Stimulated activated CD8-positive, alpha-beta memory T cell treated with anti-CD3 and anti-CD28 coated beads, Interleukin-12 subunit alpha, Interleukin-12 subunit beta, amount 100 ng/mL, for 4 hours (primary cell): ENCODE data around the gene TMEM178A.

Experiments used
- DNase-seq: peaks from one replicate; pipeline ENCODE4 v3.0.0-alpha.2; 2020; ENCODE audit warnings: low read depth

Gene TMEM178A

DNA sequence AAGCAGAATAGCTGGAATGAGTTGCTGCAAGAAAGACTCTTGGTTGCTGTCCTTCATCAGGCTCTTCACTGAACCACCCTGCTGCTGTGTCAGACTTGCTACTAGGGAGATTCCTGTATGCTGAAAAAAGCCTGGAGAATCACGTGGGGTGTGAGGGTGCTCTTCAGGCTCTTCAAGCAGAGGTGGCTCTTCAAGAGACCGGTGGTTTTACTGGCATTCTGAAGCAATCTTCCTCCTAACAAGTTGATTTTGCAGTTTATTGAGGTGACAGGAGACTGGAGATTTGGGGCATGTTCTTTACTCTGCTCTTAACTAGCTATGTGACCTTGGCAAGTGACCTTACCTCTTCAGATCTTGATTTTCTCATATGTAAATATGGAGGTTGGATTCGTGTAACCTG is 14.1 kb downstream of the TMEM178A start:
- no peak for DNase-seq

DNA sequence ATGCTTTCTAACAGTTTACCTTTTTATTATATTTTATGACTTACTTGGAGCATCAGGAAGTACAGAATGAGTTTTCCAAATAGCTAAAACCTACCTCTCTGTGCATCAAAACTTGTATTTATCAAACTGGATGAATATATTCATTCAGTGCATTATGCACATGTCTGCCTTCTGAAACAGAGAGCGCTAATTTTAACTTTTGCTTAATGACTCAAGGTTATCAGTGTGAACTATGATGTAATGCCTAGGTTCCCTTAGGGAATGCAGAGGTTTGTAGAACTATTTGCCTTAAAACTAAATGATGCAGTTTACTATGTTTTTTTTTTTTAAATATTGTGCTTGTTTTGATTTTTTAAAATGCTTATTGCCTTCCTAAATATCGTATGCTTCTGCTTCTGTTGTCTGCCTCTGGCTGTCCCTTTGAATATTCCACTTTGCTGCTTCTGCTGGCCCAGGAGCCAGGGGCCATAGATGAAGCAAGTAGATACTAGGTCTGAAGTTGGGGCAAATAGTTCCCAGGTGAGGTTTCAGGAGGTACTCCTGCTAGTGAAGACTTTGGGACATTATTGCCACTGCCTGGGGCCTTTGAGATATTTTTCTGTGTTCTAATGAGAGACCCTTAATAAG is 16.5 kb downstream of the TMEM178A start:
- DNase-seq: no peak

DNA sequence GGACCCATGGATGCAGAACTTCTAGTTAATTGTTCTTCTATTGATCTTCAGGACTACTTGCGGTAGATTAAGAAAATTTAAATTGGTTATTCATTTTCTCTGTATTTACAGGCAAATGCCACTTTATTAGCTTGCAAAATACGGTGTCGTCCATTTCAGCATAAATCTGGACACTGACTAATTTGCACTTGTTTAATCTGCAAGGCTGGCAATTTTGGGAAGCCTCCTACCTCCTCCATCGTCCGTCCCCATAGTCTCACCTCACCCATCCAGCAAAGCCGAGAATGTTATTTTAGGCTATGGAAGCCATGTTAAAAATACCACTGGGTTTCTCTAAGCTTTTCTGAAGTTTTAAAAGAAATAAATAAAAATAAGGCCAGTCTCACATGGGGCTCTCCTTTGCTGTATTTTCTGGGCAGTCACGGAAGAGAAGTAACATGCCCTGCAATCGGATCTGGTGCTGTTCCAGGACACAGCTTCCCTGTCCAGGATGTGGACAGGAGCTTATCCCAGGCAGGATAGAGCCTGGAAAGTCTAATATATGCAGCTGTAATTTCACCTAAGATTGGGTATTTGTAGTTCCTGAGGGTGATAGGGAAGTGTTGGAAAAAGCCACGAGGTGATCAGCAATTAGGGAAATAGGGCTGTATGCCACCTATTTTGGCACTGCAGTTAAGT is 17.4 kb downstream of the TMEM178A start:
- no peak for DNase-seq

DNA sequence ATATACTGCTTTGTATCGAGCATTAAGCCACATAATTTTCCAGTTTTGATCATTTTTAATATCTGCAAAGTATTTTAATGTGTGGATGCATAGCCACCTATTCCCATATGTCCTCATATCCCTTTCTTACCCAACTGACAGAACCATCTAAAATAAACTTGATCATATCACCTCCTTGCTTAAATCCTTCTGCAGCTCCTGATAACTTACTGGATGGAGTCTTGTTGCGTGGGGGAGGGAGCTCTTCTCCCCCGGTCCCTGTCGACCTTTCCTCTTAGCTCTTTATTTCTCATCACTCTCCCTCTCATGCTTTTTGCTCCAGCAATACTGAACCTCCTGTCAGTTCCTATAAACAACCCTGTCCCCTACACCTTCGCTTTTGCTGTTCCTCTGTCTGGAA is 18.7 kb downstream of the TMEM178A start:
- DNase-seq: no peak

DNA sequence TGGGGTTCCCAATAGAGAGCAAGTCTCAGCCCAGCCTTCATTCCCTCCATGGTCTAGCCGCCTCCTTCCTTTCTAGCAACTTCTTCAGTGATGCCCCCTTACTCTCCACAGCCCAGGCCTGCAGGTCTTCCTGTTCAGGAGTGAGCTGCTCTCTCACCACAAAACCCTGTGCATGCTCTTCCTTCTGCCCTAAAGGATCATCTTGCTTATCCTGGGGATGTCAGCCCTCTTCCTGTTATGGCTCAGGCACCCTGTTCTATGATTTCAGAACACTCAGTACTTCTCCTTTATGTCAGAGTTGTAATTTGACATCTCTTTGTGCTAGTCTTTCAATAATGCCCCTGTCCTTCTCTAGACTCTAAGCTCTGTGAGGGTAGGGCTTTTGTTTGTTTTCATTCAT is 19.4 kb downstream of the TMEM178A start:
- no peak for DNase-seq

DNA sequence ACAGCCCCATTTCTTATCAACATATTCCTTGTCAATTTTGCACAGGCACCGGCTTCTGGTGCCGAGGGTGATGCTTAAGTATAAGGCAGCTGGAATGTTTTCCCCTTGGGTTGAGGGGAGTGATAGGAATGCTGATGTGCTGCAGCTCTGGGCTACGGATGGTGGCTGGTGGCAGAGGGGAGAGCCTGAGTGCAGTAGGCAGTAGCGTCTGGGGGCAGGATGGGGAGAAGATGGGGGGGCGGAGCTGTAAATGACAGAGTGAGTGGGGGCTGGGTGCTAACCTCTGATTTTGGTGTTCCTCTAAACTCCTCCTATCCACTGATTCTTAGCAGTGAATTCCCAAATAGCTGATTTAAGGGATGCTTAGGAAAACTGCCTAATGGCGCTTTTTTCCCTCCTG is 20.7 kb downstream of the TMEM178A start:
- no peak for DNase-seq

DNA sequence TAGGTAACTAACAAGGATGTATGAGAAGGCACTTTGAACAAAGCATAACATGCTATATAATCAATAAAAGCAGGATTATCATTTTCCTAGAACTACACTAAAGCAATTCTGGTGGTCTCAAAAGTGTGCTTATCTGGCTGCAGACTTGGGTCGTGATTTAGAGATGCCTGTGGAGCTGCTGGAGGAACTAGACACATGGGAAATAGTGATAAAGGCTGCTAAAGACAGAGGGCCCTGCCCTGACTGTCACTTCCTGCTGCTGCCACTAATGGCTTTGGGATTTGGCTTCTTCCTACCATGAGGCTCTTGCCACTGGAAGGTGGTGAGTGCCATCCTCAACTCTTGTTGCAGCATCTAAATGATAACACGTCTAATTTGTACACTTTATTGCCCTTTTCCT is 22.5 kb downstream of the TMEM178A start:
- DNase-seq: no peak

DNA sequence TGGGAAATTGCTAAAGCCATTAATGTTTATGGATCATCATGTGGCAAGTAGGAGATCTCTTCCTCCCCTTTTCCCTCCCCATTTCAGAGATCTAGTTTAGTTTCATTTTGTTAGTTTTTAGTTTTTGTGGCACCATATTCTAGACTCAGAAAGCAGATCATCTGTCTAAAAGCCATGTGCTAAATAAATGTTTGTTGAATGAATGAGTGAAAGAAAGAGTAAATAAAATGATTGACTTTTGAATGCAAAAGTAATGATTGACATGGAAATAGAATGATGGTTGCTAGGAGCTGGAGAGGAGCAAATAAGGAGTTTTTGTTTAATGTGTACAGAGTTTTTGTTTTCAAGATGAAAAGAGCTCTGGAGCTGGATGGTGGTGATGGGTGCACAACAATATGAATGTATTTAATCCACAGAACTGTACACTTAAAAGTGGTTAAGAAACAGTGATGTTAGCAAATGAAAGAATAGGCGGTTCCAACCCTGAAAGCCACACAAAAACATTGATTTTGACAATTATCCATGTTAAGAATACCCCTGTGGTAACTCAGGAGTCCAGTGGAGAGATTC is 23.6 kb downstream of the TMEM178A start:
- no peak for DNase-seq

DNA sequence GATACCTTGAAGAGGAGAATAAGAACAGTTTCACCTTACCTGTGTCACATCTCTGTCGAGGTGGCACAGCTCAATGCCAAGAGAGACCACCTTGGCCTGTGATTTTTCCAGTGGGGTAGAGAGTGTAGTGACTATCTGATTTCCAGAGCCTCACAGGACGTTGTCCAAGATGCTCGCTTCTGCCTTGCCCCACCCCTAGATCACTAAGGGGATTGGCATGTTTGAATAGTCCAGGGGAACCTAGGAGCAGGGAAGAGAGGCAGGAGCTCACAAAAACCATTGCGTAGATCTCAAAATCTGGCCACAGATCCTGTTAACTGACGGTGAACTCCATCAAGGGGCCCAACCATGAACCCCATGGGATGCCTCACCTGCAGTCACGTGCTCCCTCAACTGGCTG is 24.2 kb downstream of the TMEM178A start:
- DNase-seq: no peak

DNA sequence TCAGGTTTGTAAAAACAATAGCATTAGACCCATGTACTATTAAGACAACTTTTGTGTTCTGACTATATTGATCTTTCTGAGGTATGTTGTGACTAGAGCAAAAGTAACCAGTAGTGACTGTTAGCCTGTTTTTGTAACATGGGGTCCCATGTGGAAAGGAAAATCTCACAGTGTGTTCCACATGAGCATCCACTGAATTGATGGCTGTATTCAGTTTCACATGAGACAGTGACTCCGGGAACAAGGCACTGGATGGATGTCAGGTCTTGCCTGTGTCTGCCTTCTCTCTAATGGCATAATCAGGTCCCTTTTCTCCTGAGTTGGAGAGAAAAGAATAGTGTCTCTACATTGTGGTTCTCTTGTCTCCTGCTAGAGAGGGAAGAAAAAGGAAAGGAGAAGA is 27.5 kb downstream of the TMEM178A start:
- no peak for DNase-seq

DNA sequence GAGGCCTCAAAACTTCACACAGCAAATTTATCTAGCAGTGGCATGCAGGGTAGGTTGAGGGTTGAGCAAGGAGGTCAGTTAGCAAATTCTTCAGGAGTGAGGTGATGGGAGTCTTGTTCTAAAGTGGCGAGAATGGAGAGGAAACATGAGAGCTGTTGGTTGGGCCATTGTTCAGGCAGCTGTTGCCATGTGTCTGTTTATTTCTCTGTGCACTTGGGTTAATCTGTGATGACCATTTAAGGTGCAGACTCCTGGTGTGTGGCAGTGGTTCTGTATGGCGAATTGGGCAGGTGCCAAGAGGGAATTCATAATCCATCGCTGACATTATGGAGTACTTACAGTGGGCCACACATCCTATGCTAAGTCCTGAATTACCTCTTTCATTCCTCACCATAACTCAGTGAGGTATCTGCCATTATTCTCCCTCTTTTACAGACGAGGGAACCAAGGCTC is 30.4 kb downstream of the TMEM178A start:
- DNase-seq: no peak

DNA sequence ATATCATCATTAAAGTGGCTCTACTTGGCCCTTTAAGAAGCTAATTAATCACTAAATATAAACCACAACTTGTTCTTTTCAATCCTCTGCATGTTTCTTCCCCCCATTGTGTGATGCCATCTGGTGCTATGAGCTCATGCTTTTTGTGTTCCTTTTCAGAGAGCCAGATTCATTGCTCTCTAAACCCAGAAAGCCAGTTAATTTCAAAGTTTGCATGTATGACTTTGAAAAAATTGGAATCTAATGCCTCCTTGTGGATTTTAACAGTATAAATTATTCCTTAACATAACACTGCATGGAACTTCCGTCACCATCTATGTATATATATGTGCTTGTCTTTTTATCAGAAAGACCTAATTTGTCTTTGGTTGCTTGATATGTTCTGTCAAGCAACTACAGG is 31.1 kb downstream of the TMEM178A start:
- no peak for DNase-seq

DNA sequence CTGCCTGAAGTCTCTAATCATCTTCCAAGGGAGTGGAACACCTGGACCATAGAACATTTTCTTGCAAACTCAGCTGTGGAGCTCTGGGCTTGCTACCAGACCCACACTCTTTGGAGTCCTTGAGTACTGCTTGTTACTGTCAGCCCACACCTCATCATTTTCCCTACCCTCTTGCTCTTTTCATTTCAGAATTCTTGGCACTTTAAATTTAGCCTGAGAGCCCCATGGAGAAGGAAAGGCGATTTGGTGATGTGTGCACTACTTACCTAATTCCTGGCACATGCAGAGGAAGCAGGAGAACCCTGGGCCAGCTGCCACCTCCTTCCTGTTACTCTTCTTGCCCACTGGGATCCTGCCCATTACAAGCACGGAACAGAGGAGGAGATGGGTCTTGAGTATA is 31.7 kb downstream of the TMEM178A start:
- DNase-seq: no peak

DNA sequence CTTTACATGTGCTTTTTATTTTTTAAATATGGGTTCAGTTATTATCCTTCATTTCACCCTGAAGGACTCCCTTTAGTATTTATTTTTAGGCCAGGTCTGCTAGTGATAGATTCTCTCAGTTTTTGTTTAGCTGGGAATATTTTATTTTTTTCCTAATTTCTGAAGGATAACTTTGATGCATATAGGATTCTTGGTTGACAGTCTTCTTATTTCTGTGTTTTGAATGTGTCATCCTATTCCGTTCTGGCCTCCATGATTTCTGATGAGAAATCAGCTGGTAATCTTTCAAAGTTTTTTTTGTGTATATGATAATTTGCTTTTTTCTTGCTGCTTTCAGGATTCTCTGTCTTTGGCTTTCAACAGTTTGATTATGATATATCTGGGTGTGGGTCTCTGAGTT is 35.4 kb downstream of the TMEM178A start:
- DNase-seq: no peak

DNA sequence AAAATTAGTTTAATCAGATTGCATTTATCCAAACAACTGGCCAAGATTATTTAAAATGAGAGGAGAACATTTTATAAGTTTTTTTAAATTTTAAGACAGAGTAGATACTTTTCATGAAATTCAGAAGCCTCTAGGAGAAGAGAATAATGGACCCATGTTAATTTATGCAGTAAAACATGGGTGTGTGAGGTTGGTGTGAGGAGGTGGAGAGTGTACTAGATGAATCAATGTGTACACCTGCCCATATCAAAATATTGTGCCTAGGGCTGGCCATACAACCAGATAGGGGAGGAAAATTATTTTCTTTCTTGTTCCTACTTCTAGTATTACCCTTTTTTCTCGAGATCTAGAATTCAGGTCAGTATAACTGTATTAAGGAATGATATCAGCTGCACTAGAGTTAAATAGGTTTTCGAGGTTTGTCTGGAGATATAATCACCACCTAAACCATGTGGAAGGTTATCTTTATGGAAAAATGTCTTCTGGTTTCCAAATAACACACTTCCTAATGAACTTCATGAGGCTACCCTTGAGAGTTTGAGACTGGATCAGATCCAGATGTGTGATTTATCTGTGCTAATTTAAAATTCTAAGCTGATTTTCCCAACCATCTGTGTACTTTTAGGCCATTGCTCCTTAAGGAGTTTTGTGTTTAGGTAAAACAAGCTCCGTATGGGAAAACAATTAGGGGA is 37.6 kb downstream of the TMEM178A start:
- DNase-seq: no peak

DNA sequence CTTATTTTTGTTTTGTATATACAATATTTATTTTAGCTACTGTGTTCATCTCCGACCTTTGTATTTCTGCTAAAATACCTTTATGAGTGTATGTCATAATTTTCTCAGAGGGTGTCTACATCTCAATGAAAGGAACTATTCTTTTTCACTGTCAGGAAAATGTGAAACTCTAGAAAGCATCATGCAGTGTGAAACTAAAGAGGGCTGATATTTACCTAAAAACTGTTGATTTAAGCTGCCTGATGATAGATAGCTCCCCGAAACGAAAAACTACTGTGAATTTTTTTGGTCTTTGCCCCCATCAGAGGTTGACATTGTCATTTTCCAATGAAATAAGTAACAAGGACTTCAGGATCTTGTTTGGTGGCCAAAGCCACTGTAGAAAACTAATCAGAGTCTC is 38.8 kb downstream of the TMEM178A start:
- no peak for DNase-seq

DNA sequence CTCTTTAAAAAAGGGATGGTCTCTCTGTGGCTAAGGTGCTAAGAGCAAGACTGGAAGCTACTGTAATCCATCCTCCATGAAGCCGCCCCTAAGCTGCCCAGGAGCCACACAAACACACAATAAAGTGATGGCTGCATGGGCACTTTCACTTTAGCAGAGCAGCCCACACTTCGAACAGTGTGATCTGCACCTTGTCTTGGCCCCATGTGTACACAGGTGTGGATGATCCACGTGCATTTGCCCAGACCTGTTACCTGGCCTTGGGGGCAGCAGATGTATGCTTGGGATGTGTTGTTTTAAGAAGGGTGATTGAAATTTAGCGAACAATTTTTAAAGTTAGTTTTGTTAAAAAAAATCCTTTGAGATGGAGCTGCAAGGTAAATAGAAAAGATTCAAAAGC is 39.9 kb downstream of the TMEM178A start:
- no peak for DNase-seq

DNA sequence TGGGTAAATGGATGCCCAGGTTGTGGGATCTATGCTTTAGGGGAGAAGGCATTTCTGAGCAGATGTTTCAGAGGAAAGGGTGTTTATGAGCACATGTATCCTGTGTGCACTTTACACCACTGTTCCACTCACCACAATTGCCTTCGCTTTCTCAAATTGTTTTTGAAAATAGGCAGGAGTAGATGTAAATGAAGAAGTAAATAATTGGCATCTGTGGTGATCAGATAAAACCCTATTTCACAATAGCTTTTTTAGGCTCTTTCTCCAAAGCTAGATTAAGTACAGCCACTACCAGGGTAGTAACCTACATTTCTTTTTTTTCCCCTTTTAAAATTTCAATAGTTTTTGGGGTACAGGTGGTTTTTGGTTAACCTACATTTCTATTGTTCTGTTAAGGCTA is 40.6 kb downstream of the TMEM178A start:
- no peak for DNase-seq

DNA sequence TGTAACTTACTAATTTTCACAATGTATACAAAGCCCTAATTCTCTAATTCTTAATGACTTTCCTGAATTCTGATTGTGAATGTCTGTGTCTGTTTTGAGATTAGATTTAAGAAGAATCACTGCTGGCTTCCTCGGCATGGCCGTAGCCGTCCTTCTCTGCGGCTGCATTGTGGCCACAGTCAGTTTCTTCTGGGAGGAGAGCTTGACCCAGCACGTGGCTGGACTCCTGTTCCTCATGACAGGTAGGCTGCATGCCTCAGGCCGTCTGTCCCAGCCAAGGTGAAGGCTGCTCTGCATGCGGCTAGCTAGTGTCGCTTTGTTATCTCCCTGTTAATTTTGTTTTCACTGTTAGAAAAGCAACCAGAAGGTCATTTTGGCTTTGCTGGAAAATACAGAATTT is 41.2 kb downstream of the TMEM178A start:
- no peak for DNase-seq

DNA sequence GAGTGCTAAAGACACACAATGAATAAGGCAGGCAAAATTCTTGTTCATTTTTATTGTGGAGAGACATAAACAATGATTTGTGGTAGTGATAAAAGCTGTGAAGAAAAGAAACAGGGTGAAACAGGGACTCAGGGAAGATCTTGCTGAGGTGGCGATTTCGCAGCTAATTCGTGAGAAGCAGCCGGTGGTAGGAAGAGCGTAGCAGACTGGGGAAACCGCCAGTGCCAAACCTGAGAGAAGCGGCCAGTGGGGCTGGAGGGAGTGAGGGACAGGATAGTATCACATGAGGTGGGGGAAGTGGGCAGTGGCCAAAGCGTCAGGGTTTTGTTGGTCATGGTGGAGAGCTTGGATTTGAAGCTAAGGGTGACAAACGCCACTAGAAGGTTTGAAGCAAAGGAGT is 42.3 kb downstream of the TMEM178A start:
- no peak for DNase-seq

DNA sequence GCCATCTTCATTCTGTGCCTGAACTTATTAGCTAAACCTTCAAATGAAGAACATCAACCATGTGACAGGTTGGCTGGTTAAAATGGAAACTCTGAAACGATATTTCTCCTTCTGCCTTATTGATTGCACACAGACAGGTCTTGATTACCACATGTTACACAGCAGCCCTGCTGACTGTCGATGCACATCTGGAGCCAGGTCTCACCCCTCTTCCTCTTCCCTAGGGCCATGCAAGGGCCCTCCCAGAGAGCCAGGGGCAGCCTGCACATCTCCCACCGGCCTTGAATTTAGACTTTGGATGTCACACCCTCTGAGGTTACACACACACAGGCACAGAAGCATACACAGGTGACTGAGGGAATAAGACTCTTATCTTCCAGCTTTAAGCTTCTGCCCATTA is 45.1 kb downstream of the TMEM178A start:
- no peak for DNase-seq

DNA sequence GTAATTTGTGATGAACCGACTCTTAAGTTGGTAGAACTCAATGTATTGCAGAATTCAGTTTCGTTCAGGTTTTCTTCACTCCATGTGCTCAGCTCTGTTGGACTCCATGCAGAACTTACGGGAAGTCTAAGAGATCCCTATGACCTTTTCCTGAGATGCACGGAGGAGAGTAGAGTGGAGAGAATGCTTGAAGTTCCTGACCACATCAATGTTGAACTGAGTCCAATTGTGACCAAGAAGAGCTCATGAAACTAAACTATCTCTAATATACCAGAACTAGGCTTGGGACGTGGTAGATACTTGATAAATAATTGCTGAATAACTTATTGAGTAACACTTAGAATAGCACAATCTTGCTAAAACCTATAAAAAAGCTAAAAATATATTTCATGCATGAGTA is 47.2 kb downstream of the TMEM178A start:
- DNase-seq: no peak

DNA sequence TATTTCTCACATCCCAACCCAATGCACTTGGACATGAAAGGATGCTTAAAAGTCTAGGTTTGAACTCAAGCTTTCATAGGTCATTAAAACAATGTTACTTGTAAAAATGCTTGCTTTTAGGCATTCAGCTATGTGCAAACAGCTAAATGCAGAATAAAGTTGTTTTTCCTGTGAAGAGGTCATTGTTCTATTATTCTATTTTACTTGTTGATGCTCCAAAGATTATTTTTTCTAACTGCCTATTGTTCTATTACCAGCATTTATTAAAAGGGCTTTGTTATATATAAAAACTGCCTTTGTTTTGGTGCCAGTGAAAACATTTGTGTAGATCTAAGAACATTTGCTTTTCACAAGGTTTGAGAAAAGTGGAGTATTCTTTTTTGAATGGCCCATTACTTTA is 49.4 kb downstream of the TMEM178A start:
- DNase-seq: no peak
